ENCODE measurements around the gene TAS2R1.

Gene TAS2R1

GRCh38 chr5:9655641-9656040, 25.5 kb upstream of the TAS2R1 start:
- TF ChIP-seq ZFX (IDR thresholded peaks at IDR 0.05), result no peak
- TF ChIP-seq, protein P1, sequence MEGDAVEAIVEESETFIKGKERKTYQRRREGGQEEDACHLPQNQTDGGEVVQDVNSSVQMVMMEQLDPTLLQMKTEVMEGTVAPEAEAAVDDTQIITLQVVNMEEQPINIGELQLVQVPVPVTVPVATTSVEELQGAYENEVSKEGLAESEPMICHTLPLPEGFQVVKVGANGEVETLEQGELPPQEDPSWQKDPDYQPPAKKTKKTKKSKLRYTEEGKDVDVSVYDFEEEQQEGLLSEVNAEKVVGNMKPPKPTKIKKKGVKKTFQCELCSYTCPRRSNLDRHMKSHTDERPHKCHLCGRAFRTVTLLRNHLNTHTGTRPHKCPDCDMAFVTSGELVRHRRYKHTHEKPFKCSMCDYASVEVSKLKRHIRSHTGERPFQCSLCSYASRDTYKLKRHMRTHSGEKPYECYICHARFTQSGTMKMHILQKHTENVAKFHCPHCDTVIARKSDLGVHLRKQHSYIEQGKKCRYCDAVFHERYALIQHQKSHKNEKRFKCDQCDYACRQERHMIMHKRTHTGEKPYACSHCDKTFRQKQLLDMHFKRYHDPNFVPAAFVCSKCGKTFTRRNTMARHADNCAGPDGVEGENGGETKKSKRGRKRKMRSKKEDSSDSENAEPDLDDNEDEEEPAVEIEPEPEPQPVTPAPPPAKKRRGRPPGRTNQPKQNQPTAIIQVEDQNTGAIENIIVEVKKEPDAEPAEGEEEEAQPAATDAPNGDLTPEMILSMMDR (conservative IDR thresholded peaks at IDR 0.05), result no peak
- H3K27ac ChIP-seq, result no peak overlapping the region

DNA sequence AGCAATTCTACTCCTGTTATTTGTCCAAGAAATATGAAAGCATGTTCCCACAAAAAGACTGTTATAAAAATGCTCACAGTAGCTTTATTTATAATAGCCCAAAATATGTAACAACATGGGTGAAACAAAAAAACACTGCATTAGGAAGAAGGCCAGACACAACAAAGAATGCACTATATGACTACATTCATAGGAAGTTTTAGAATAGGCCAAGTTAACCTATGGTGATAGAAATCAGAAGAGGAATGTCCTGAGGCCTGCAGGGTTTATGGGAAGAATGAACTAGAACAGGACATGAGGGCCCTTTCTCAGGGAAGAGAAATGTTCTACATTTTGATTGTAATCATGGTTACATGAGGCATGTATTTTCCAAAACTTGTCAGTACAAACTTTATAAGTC, 24.7 kb upstream of the TAS2R1 start:
- H3K27ac ChIP-seq, result no peak overlapping the region
- TF ChIP-seq ZFX (IDR thresholded peaks at IDR 0.05), result no peak
- TF ChIP-seq, protein P1 (conservative IDR thresholded peaks at IDR 0.05), result no peak

GRCh38 chr5:9653811-9654210, 23.7 kb upstream of the TAS2R1 start:
- TF ChIP-seq, protein P1 (conservative IDR thresholded peaks at IDR 0.05), result no peak
- TF ChIP-seq ZFX (IDR thresholded peaks at IDR 0.05), result no peak

DNA sequence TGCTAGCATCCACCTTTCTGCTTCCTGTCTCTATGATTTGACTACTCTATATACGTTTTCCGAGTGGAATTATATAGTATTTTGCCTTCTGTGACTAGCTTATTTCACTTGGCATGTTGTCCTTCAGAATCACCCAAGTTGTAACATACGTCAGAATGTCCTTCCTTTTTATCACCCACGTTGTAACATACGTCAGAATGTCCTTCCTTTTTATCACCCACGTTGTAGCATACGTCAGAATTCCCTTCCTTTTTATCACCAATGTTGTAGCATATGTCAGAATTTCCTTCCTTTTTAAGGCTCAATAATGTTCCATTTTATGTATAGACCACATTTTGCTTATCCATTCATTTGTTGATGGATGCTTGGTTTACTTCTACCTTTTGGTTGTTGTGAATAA, 22.9 kb upstream of the TAS2R1 start:
- TF ChIP-seq ZFX (IDR thresholded peaks at IDR 0.05), result no peak
- TF ChIP-seq, protein P1 (conservative IDR thresholded peaks at IDR 0.05), result no peak
- no peak overlapping the region for H3K27ac ChIP-seq

More at GRCh38 chr5:9653811-9654210, 23.7 kb upstream of the TAS2R1 start:
- no peak overlapping the region for H3K27ac ChIP-seq

- H3K27ac ChIP-seq, result no peak overlapping the region
- TF ChIP-seq, protein P1 (conservative IDR thresholded peaks at IDR 0.05), result no peak
These were observed 22.1 kb upstream of the TAS2R1 start for GRCh38 chr5:9652295-9652694.

DNA sequence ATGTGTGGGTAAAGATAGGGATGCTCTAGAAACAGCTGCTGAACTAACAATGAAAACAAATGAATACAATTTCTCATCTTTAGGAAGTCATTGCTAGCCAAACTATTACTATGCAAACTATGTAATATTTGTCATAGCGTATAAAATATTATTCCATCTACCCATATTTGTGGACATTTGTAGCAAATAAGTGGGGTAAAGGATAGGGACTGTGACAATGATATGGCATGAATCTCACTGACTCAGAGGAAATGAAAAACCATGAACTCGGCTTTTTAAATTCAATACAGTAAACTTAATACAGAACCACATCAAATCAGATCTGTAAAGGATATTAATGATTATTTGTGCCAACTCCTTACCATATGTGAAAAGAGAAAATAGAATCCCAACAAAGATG, 16.7 kb upstream of the TAS2R1 start:
- TF ChIP-seq, protein P1 (conservative IDR thresholded peaks at IDR 0.05), result no peak
- TF ChIP-seq ZFX (IDR thresholded peaks at IDR 0.05), result no peak
- no peak overlapping the region for H3K27ac ChIP-seq

DNA sequence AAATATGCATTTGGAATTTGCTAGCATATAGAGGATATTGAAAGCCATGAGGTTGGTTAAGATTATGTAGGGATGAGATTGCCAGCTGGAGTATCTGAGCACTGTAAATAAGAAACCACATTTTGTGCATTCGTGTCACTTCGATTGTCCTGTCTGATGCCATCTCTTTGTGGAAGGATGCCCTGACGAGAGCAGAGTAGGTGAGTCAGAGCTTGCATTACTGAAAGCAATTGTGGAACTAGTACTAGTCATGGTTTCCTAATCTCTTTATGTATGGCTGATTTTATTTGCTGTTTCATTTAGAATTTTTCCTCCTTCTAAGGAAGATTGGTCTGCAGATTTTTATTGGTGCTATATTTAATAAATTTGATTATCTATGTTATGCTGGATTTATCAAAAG, 14.5 kb upstream of the TAS2R1 start:
- TF ChIP-seq ZFX (IDR thresholded peaks at IDR 0.05), result no peak
- TF ChIP-seq, protein P1 (conservative IDR thresholded peaks at IDR 0.05), result no peak
- no peak overlapping the region for H3K27ac ChIP-seq

Measured in C4-2B (cell line).